Uterus (tissue), 2 donors: ENCODE measurements around the gene SRGAP1.

ENCODE experiments used
- POLR2A ChIP-seq, 2 donors: fragments of 450-650 bp; IDR thresholded peaks; one replicate each; pipeline ENCODE4 v1.6.1; 2016; ENCODE audit warnings: antibody characterized with exemption in 2 of 2, mild to moderate bottlenecking in 1 of 2, moderate library complexity in 1 of 2
- TF ChIP-seq, protein P1 (sequence below), 4 experiments: fragments of 200-600 bp in 2 of 4; fragments of 450-650 bp in 2 of 4; sonication (generic) in 2 of 4; IDR thresholded peaks; one replicate each; pipeline ENCODE4 v1.5.1; 2016 to 2019; ENCODE audit warnings: antibody characterized with exemption in 4 of 4, mild to moderate bottlenecking in 2 of 4, moderate library complexity in 1 of 4

DNA sequence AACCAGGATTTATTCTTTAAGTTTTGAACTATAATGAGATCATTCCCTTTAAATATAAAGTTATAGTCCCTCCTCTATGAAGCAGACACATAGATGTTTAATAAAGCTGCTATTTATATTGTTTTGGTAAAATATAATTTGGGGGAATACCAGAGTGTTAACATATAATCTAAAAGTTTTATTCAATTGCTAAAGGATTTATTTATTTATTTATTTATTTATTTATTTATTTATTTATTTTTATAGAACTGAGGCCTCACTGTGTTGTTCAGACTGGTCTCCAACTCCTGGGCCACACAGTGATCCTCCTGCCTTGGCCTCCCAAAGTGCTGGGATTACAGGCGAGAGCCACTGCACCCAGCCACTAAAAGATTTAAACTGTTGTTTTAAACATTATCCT is 278.9 kb downstream of the SRGAP1 start:
- no peak for TF ChIP-seq POLR2A (IDR thresholded peaks at IDR 0.05)
- TF ChIP-seq, protein P1, sequence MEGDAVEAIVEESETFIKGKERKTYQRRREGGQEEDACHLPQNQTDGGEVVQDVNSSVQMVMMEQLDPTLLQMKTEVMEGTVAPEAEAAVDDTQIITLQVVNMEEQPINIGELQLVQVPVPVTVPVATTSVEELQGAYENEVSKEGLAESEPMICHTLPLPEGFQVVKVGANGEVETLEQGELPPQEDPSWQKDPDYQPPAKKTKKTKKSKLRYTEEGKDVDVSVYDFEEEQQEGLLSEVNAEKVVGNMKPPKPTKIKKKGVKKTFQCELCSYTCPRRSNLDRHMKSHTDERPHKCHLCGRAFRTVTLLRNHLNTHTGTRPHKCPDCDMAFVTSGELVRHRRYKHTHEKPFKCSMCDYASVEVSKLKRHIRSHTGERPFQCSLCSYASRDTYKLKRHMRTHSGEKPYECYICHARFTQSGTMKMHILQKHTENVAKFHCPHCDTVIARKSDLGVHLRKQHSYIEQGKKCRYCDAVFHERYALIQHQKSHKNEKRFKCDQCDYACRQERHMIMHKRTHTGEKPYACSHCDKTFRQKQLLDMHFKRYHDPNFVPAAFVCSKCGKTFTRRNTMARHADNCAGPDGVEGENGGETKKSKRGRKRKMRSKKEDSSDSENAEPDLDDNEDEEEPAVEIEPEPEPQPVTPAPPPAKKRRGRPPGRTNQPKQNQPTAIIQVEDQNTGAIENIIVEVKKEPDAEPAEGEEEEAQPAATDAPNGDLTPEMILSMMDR (IDR thresholded peaks at IDR 0.05) = no peak
